TTC549 (cell line): ENCODE data around the gene GNG2.
"Not testable (repeated sequence)": the region's sequence is repeated elsewhere in the genome, so short reads cannot be mapped to it uniquely, and the experiment has no call there.

Experiments
- FAIRE-seq: peaks from 2 replicates; lab custom pipeline; 2012; peaks lifted over from hg19 to GRCh38; lab: Jason Lieb, UNC

Gene GNG2

DNA sequence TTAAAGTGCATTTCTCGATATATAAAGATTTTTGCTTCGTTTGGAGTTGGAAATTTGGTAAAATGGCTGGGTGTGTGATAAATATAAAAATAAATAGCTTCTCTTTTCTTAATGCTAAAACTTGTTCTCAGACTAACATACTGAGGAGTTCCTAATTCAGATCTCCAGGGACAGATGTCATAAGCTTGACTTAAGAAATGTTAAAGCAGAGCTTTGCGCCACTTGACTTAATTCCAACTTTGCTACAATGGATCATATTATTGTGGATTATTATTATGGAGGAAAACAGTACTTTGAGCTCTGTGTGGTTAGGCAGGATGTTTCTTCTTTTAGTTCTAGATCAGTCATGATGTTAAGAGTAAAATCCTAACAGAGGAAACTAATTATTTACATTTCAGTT is 33.8 kb downstream of the GNG2 start:
- FAIRE-seq: no peak

GRCh38 chr14:51895375-51895774 is 35.0 kb downstream of the GNG2 start:
- FAIRE-seq: no peak

DNA sequence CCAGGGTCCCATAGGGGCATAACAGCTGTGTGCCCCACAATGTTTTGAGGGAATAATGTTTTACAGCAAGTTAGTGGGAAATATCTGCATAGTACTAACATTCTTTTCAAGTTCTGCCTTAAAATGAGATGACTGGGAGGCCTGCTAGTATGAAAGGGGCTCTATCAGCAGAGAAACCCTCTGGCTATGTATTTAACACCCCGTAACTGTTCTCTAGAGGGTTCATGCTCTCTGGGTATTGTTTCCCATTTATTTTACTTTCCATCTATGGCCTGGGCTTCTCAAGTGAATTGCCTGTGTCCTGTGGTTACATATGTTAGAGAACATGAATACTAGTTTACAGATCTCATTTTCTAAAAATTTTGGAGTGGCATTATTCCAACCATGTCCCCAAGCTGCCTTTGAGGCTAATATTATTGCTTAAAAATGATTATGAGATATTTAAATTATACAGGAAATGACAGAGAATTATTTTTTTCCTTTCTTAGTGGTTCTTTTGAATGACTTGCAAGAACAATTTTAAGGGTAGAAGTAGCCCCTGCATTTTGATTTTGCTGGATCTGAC is 37.5 kb downstream of the GNG2 start:
- FAIRE-seq: no peak

DNA sequence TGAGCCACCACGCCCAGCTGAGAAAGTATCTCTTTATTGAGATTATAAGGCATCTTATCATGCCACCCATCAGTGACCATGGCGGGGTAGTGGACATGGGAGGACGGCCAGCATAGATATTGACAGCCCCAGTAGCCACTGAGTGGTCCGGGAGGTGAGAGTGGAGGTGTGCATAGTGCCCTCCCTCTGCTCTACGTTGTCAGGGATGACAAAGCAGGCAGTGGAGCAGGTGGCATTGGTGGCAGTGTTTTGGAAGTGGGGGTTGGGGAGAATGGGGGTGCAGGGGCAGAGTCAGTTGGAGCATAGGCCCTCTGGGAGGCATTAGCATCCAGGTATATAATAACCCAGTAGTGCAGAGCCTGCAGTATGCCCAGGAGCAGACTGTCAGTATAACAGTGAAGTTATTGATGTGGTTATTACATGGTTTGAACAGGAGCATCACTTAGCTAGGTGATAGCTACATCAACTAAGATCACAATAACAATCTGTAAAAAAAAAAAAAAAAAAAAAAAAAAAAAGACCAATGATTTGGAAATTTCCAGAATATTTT is 41.1 kb downstream of the GNG2 start:
- no peak for FAIRE-seq

DNA sequence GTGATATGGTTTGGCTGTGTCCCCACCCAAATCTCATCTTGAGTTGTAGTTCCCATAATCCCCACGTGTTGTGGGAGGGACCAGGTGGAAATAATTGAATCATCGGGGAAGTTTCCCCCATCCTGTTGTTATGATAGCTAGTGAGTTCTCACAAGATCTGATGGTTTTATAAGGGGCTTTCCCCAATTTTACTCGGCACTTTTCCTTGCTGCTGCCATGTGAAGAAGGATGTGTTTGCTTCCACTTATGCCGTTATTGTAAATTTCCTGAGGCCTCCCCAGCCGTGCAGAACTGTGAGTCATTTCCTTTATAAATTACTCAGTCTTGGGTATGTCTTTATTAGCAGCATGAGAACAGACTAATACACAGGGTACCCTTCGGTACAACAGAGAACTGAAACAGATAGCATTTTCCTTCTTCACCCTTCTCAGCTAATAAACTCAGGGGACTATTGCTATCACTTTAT is 45.3 kb downstream of the GNG2 start:
- not testable (repeated sequence) for FAIRE-seq

DNA sequence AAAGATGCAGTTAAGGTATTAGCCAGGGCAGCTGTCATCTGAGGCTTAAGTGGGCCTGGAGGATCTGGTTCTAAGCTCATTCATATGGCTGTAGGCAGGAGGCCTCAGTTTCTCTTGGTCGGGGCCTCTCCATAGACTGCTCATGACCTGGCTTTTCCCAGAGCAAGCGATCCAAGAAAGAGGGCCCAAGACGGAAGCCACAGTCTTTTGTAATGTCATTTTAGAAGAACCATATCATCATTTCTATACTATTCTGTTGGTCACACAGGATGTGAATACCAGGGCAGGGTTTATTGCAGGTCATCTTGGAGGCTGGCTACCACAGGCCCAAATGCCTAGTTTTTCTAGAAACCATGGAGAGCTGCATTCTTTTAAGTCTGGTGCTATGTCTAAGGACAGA is 47.7 kb downstream of the GNG2 start:
- FAIRE-seq: no peak

DNA sequence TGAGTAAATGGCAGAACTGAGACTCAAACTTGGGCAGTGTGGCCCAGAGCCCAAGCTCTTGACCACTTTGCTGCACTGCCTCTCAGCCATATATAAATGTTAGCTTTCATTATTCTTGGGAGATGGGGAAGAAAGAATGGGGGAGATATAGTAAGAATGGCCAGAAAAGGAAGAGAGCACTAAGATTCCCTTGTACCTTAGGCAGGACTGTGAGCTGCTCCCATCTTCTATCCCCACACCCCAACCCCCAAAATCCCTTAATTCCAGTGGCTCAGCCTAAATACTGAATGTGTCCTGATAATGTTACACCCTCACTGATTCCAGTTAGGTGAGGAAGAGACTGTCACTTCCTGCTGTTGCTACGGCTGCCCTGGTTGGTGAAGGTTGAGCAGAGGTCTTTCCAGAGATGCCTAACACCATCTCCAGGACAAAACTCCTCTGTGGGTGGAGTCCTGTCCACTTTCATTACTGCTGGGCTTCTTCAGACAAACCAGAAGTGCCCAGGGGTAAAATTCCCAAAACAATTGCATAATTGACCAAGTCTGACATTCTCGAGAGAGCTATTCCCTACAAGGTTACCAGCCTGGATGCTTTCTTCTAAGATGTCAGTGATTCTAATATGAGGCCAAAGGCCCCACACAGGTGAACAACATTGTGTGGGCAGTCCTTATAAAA is 51.8 kb downstream of the GNG2 start:
- FAIRE-seq: no peak

DNA sequence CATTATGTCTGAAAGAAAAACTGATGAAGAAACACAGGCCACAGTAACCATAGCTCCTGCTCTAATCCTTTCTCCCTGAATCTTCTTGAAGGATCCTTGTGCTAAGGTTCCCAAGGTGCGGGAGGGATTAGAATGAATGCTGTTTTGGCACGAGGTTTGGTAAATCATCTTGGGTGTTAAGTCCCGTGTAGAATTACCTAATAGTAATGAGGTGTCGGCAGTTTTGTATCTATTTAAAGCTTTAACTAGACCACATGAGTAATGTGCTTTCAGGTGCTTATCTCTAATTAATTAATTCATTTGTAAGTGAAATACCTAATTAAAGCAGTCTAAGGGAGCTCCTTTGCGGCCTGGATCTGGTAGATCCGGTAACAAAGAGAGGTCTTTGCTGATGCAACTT is 53.9 kb downstream of the GNG2 start:
- FAIRE-seq: no peak

DNA sequence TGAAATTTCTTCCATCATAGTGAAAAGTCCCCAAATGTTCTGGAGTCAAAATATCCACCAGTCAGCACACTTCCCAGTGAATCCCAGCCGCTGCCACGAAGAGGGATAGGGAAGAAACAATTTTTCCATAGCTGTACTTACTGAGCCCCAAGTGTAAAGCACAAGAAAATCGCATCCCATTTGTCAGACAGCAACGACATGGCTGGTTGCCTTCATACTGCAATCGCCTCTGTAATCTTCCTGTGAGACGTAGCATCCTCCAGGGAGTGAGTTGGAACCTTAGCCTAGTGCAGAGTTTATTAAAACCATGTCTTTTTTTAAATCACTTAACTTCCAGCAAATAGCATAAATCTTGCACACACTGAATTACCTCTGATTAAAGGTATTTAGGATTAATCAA is 56.8 kb downstream of the GNG2 start:
- no peak for FAIRE-seq

GRCh38 chr14:51921026-51921425 is 60.6 kb downstream of the GNG2 start:
- no peak for FAIRE-seq

- no peak for FAIRE-seq
Measured at GRCh38 chr14:51922624-51923023, 62.2 kb downstream of the GNG2 start.

GRCh38 chr14:51924600-51924999 is 64.2 kb downstream of the GNG2 start:
- FAIRE-seq: no peak

DNA sequence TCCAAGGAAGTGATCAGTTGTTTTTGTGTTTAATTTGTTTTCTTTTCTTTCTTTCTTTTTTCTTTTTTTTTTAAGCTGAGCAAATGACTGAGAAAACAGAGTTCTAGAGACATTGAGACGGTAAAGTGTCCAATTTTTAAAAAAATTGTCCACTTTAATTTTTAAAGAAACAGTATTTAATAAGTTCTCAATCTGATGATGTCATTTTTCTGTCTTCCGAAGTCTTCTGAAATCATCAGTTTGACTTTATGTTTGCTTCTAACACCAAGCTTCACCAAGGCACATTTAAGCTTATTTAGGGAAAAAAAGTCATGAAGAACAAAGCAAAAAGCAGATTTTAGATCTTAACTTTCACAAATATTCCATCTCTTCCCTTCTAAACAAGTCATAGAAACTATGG is 65.6 kb downstream of the GNG2 start:
- no peak for FAIRE-seq

GRCh38 chr14:51926449-51926848 is 66.0 kb downstream of the GNG2 start:
- FAIRE-seq: no peak

- FAIRE-seq: no peak
Measured at GRCh38 chr14:51928568-51928967, 68.2 kb downstream of the GNG2 start.

DNA sequence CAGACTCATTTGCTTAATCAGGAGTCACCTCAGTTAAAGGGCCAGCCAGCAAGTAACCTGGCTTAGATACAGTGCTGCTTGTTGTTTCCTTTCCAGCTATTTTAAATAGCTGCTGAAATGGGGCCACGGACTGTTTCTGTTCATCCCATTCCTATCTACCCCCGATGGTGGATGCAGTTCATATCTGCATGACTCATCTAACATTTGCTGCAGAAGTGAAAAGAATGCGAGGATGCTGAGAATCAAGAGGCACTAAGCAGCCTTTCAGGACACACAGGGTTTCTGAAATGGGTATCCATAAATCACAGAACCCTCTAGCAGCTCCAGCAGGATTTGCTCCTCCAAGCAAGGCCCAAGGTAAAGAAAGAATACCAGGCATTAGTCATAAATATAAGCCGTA is 68.8 kb downstream of the GNG2 start:
- FAIRE-seq: no peak

- FAIRE-seq: no peak
Measured at GRCh38 chr14:51929910-51930682, 69.7 kb downstream of the GNG2 start.

DNA sequence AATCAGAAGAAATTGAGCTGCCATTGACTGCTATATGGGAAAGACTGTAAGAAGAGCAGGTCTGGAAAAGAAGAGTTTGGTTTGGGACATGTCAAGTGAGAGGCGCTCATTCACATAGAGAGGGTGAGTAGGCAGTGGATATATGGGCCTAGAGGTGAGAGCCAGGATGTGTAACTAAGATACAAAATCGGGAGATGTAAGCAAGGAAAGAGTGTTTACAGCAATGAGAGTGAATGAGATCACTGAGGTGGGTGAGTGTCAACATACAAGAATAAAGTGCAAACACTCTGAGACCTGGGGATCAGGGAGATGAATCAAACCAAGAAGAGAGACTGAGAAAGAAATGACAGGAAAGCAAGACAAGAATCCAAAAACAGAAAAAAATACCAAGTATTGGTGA is 70.9 kb downstream of the GNG2 start:
- FAIRE-seq: no peak

- no peak for FAIRE-seq
Measured at GRCh38 chr14:51933191-51933590, 72.8 kb downstream of the GNG2 start.

- no peak for FAIRE-seq
Measured at GRCh38 chr14:51938137-51938536, 77.7 kb downstream of the GNG2 start.

GRCh38 chr14:51938821-51939220 is 78.4 kb downstream of the GNG2 start:
- no peak for FAIRE-seq

DNA sequence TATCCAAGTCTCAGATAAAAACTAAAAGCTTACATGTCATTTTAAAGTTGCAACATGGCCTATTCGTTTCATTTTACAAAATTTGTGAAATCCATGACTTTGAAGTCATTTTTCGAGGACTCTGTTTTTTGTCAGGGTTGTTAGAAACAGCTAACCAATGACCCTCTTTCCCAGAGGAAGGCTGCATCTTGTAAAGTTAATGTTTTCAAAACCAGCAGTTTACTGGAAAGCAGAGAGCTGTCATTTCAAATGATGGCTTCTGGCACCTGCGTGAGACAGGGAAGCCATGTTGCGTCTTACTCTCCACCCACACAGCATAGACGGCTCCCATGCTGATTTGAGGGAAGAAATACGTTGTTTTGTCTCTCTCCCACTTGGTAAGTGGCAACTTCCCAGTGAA is 78.8 kb downstream of the GNG2 start:
- FAIRE-seq: no peak

GRCh38 chr14:51939755-51940301 is 79.4 kb downstream of the GNG2 start:
- no peak for FAIRE-seq
